Hypothalamus (tissue), 51 donors: ENCODE data around the gene GLG1.
A peak's percentile ranks its signal among the peaks of the same experiment; 100 is the strongest.
"Not testable (repeated sequence)": the region's sequence is repeated elsewhere in the genome, so short reads cannot be mapped to it uniquely, and the experiment has no call there.

Experiments
- DNase-seq, 51 donors: peaks; one replicate each; lab custom pipeline; 2025; lab: John Stamatoyannopoulos, UW

GLG1 gene

GRCh38 chr16:74606521-74607309 is at the start of gene GLG1:
GLG1 (minus strand) TSS chr16:74607114; CDS start chr16:74607094, 20 bp downstream.
- DNase-seq, result peak; percentile 15 to 92 (median 83)

GRCh38 chr16:74654536-74655050 is 47.7 kb upstream of the GLG1 start:
- DNase-seq, result no peak

GRCh38 chr16:74652883-74653282 is 46.0 kb upstream of the GLG1 start:
- not testable (repeated sequence) for DNase-seq

GRCh38 chr16:74652249-74652648 is 45.3 kb upstream of the GLG1 start:
- DNase-seq, result no peak

DNA sequence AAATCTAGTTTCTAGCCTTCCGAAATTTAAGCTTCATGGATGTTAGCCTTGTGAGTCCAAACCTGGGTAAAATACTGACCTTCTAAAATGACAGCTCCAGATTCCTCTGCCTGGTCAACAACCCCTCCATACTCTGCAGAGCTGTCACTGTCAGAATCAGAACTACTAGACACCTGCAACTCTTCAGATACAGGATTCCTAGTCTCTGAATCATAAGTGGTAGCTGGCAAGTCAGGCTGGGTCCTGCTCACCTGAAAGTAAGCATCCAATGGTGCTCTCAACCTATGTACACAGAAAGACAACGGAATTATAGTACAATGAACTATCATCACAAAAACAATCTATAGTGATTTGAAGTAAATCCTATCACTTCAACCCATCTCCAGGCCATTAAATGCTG is 44.9 kb upstream of the GLG1 start:
- no peak for DNase-seq

DNA sequence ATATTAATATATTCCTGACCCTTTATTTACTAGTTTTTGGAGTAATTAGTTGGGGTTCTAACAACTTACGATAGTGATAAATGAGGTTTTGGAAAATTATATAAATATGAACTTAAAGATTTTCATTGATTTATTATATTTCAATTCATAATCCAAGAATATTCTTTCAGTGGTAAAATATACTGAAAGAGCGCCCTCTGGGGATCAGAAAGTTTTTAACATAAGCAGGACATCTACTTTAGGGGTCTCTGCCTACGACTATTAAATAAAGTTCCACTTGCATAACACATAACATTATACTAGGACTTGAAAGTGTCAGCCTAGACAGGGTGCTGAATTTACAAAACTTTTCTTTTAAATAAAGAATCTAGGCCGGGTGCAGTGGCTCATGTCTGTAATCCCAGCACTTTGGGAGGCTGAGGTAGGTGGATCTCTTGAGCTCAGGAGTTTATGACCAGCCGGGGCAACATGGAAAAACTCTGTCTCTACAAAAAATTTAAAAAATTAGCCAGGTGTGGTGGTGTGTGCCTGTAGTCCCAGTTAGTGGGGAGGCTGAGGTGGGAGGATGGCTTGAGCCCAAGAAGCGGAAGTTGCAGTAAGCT is 44.2 kb upstream of the GLG1 start:
- DNase-seq, result no peak

DNA sequence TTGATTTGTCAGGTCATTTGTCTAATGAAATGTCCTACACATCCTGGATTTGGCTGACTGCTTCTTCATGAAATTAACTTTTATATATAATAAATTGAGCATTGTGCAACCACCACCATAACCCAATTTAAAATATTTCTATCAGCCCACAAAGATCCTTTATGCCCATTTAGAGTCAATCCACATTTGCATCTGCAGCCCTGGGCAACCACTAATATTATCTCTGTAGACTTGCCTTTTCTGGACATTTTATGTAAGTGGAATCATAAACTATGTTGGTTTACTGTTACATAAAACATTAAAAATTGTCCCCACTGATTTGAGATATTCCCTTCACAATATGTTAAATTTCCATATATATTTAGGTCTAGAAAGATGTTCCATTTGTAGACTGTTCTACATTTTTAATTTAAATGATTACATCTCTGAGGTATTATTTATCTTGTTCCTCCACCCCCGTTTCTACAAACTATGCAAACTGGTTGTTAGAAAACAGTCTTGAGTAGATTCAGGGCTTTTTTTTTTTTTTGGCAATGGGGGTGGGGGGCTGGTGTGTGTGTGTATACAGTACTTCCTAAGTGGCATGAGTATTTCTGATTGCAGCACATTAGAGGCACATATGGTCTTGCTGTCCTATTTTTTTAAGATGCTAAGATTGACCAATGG is 43.1 kb upstream of the GLG1 start:
- DNase-seq, result no peak

GRCh38 chr16:74641969-74642368 is 35.1 kb upstream of the GLG1 start:
- no peak for DNase-seq

GRCh38 chr16:74637742-74638453 is 31.0 kb upstream of the GLG1 start:
- DNase-seq, result no peak

DNA sequence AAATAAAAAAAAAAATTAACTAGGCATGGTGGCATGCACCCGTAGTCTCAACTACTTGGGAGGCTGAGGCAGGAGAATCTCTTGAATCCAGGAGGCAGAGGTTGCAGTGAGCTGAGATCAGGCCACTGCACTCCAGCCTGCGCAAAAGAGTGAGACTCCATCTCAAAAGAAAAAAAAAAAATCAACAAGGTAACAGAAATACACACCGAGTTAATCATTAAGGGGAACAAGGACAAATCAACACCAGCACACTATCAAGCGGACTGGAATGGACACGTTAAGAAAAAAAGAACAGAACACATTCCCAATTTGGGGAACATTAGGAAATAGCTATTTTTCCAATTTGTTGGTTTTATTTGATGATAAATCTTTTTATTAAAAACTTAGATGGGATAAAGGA is 28.4 kb upstream of the GLG1 start:
- no peak for DNase-seq

- no peak for DNase-seq
These were observed 26.8 kb upstream of the GLG1 start for GRCh38 chr16:74633686-74634085.

DNA sequence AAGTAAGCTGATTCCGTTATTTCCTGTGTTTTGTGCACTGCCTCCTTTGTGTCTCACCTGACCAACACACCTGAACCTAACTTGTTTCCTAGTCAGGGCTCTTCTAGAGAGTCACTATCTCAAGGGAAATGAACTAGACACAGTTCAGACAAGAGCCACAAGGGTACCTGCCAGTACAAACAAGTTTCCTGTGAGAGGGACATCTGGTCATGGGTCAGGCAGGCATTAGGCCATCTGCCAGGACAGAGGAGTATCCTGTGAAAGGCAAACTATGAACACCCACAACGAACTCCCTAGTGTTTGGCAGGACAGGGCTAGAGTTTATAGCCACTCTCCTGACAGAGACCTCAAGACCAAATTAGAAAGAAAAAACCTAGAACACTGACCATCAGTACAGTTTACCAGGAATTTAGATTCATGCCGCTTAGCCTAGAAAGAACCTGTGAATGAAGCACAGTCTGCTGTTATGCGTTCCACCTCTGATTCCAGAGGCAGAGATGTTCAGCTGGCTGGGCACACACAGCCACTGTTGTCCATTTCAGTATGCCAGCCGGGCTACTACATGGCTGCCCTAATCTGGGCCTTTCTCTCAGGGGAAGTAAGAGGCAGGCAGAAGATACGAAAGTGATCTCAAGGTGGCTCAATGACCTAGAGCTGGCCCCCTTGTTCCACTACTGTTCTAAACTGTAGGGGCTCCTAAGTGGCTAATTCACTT is 20.7 kb upstream of the GLG1 start:
- DNase-seq, result no peak

GRCh38 chr16:74626741-74627416 is 20.0 kb upstream of the GLG1 start:
- no peak for DNase-seq

DNA sequence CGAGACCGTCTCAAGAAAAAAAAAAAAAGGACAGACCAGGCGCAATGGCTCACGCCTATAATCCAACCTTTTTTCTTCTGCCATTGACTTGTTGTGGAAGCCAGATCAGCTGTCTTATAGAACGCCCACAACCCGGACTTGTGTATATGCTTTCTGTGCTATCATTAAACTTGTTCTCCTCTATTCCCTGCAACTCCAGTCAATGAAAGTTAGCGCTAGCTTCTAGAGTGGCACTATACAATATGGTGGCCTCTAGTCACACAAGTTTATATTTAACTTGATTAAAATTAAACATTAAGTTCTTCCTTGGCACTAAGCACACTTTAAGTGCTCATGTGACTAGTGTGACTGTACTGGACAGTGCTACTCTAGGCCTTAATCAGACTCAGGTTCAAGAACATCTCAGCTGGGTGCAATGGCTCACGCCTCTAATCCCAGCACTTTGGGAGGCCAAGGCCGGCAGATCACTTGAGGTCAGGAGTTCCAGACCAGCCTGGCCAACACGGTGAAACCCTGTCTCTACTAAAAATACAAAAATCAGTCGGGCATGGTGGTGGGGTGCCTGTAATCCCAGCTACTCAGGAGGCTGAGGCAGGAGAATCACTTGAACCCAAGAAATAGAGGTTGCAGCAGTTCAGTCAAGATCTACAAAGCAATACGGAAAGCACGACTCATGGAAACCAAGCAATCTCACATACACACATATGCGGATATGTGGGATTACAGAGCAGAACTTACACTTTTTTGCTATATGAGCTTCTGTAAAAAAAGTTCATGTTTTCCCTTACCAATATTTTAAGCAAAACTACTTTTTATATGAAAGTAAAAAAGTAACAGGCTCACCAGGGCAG is 18.8 kb upstream of the GLG1 start:
- no peak for DNase-seq

- DNase-seq, result no peak
These were observed 16.9 kb upstream of the GLG1 start for GRCh38 chr16:74623839-74624235.

DNA sequence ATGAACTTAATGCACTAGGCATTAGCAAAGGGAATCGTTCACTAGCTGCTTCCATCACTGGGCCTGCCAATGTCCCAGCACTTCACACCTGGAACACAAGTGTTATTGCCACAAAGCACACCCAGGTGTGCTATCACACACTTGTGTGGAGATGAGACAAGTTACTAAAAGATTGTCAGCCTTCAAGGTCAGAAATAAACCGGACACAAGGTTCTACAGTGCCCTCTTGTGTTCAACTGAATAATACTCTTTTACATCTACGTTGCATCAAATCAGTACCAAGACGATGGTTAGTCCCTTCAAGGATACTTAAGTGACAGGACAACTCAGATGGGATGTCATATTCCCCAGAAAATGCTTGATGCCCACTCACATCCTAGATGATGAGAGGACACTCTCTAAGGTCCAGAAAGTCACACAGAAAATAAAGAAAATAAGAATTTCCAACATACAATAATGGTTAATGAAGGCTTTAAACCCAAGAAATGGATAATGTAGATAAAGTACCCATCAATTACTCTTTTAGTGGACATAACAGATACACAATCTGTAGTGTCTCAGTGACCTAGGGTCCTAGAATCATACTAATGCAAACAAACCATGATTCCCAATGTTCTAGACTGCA is 16.4 kb upstream of the GLG1 start:
- peak in 3 of 51 donors; percentile 7 to 16 (median 9) for DNase-seq

- DNase-seq, result no peak
These were observed 15.1 kb upstream of the GLG1 start for GRCh38 chr16:74622005-74622404.

- DNase-seq, result no peak
These were observed 10.4 kb upstream of the GLG1 start for GRCh38 chr16:74617206-74617788.
